ENCODE measurements around the gene CEP85.

The CEP85 gene, protein sequence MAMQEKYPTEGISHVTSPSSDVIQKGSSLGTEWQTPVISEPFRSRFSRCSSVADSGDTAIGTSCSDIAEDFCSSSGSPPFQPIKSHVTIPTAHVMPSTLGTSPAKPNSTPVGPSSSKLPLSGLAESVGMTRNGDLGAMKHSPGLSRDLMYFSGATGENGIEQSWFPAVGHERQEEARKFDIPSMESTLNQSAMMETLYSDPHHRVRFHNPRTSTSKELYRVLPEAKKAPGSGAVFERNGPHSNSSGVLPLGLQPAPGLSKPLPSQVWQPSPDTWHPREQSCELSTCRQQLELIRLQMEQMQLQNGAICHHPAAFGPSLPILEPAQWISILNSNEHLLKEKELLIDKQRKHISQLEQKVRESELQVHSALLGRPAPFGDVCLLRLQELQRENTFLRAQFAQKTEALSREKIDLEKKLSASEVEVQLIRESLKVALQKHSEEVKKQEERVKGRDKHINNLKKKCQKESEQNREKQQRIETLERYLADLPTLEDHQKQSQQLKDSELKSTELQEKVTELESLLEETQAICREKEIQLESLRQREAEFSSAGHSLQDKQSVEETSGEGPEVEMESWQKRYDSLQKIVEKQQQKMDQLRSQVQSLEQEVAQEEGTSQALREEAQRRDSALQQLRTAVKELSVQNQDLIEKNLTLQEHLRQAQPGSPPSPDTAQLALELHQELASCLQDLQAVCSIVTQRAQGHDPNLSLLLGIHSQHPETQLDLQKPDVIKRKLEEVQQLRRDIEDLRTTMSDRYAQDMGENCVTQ

DNA sequence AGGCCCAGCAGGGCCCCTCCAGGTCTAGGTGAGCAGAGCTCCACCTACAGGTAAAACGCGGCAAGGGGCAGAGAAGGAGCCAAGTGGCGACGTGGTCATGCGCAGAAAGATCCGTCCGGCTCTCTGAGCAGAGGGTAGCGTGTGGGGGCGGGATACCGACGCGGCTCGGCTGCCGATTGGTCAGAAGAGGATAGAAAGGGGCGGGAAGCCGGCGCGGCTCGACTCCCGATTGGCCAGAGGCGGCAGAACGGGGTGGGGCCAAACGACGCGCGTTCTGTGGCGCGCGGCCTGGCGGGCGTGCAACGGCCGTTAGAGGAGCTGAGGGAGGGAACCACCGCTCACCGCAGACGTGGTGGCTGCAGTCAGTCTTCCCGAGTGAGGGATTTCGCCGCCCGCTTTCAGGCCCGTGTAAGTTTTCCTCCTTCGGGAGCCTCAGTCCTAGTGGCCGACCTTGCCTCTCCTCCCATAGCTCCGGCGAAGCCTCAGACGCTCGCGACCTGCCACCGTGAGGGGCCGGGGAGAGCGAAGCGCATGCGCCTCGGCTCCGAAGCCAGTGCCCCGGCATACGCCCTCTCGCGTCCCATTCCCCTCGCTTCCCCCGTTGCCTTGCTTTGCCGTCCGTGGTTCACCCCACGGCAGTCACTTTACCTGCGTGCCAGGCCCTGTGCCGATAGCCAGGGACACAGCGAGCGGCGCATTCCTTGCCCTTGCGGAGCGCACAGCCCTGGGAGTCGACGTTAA lies at the start of gene CEP85:
Gene CEP85, plus strand, starts transcription at position 298 of the 741 bp plus-strand sequence. CDS start 5,584 bp downstream, outside the sequence.
- DNase-seq = peak; percentile 98

DNA sequence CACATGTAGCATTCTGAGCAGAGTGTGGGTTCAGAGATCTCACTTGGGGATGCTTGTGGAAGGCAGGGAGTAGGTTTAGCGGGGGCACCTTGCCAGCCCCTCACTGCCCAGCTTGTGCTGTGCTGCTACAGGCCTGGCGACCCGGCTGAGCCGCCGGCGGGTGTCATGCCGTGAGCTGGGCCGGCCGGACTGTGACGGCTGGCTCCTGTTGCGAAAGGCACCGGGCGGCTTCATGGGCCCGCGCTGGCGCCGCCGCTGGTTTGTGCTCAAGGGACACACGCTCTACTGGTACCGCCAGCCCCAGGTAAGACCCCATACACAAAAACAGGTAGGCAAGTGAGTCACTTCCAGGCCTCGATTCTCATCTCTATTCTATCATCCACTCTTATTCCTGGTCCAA lies 49.1 kb upstream of the CEP85 start:
- DNase-seq = no peak

DNA sequence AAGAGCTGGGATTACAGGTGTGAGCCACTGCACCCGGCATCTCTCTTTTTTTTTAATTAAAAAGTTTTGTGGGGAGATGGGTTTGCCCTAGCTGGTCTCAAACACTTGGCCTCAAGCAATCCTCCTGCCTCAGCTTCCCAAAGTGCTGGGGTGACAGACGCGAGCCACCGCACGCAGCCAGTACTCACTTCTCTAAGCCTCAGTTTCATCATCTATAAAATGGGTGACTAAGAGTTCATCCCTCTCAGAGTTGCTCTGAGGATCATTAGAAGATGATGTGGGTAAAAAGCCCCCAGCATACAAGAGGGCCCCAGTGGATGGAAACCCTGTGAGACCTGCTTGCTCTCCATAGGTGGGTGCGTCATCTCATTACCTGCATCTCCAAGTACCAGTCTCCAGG lies 46.1 kb upstream of the CEP85 start:
- no peak for DNase-seq

DNA sequence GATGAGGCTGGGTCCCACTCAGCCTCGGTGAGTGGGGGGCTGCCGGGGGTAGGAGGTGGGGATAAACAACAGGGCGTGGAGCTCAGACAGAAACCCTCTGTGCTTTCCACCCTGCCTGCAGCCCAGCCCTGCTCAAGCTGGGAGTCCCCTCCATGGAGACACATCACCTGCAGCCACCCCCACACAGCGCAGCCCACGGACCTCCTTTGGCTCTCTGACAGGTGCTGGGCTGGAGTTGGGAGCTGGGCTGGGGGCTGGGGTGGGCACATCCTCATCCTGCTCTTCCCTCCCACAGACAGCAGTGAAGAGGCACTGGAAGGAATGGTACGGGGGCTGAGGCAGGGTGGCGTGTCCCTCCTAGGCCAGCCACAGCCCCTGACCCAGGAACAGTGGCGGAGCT lies 45.5 kb upstream of the CEP85 start:
- DNase-seq = no peak

DNA sequence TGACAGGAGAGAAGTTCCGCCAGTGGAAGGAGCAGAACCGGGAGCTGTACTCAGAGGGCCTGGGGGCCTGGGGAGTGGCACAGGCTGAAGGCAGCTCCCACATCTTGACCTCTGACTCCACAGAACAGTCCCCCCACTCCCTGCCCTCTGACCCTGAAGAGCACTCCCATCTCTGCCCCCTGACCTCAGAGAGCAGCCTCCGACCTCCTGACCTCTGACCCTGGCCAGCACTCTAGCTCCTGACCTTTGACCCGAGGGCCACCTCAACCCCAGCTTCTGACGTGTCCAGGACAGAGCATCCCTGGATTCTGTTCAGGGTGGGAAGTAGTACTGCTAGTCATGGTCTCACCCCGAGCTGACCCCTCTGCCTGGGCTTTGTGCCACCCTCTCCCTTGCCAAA lies 44.7 kb upstream of the CEP85 start:
- no peak for DNase-seq

DNA sequence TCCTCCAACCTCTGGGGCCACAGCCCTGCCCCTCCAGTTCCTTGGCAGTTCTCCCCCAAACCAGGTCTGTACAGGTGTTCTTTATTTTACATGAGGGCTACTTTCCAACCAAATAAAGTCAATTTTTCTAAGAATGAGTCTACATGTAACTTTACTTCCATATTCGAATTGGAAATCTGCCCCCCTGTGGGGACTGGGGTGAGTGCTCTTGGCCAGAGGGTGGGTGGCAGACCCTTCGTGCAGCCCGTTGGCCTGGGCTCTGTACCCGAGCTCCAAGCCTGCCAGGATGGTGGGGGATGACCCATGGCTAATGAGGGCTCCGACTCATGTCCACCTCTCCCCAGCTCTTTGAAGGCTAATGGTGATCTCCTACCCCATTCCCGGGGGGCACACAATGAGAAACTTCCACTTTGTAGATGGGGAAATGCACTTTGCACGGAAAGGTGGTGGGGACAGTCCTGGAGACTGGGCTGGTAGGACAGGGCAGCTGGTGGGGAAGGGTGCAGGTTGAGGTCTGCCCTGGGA lies 44.2 kb upstream of the CEP85 start:
- DNase-seq = no peak

DNA sequence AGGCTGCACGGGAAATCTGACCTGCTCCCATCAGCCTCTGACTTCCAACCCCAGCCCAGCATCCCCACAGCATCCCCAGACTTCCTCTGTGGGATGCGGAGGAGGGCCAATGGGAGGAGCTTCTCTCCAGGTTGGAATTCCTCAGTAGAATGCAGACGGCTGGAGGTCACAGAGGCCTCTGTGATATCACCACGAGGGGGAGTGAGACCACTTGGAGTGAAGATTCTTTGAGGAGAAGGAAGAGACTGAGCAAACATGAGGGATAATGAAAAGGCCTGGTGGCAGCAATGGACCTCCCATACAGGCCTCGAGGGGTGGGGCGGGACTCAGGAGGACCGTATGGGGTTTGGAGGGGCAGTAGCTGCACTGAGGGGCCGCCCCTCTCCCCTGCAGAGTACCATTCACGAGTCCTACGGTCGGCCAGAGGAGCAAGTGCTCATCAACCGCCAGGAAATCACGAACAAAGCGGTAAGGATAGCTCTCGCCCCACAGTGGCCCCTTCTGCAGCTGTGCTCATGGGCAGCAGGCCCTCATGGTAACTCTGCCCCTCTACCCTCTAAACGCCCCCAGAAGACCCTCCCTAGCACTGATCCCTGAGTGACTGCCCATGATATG lies 43.5 kb upstream of the CEP85 start, which contains the start of gene CATSPER4:
Gene CATSPER4, plus strand, starts transcription at position 230 of the 615 bp plus-strand sequence. Its CDS starts 26 bp downstream, at position 256.
- DNase-seq = no peak

DNA sequence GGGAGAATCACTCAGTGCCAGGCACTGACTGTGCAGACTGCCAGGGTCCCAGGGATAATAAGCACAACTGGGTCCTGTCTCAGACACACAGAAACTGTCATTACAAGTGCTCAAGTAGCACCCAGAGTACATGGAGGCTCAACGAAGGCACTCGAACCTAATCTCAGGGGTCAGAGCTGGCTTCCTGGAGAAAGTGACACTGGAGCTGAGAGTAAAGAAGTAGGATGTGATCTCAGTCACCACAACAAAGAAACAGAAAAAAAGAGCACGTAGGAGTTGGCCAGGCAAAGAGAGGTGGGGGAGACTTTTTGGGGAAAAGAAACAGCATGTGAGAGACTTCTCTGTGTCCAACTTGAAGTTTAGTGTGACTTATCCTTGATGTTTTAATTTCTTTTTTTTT lies 42.3 kb upstream of the CEP85 start:
- DNase-seq = no peak

DNA sequence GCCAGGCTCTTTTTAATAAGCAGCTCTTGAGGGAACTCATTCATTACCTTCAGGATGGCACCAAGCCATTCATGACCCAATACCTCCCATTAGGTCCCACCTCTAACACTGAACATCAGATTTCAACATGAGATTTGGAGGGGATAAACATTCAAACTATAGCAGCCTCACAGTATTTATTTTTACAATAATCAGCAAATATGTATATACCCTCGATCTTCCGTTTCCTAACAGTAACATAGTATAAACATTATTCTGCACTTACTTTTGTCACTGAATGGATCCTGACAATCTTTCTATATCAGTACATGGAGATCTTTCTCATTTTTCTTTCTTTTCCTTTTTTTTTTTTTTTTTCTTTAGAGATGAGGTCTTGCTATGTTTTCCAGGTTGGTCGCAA lies 38.2 kb upstream of the CEP85 start:
- no peak for DNase-seq

DNA sequence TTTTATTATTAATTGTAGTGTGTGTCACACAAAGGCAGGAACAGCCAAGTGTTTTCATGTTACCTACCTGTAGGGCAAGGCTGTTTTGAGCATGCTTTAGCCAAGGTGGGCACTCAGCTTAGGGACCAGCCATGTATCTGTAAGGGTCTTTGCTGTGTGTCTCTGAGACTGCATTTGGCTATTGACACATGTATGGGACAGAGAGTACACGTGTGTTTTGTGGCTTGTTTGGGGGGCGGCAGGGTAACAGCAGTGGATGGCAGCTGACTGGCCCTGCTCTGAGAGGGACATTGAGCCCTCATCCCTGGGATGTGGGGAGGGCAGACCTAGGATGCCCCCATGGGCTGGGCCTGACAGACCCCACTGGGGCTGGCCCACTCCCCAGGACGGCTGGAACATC lies 36.7 kb upstream of the CEP85 start:
- no peak for DNase-seq

DNA sequence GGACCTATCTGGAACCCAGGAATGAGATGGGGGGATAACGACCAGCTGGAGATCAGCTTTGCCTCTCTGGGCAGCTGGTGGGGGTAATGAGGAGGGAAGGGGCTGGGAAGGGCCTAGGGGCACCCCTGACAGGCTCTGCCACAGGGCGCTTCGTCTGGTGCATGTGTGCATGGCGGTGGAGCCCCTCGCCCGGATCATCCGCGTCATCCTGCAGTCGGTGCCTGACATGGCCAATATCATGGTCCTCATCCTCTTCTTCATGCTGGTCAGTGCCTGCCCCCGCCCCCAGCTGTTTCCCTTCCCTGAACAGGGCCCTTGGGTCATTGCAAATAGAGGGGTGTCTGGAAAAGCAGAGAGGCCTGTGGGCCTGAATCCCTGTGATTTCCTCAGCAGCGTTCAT lies 36.2 kb upstream of the CEP85 start:
- no peak for DNase-seq

DNA sequence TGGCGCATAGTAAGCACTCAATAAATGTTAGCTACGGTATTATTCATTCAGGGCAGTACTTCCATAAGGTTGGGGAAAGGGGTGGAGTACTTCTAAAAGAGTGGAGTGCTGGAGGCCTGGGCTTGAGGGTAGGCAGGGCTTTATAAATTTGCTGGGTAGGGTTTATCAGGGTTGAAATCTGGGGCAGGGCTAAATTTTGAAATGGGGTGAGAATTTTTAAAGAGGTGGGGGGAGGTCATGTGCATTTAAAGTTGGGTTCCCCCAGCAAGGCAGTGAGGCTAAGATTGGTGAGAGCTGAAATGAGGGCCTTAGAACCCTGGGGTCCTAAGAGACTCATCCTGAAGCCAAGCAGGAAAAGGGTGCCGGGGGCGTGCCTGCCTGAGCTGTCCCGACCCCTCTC lies 33.6 kb upstream of the CEP85 start:
- no peak for DNase-seq

DNA sequence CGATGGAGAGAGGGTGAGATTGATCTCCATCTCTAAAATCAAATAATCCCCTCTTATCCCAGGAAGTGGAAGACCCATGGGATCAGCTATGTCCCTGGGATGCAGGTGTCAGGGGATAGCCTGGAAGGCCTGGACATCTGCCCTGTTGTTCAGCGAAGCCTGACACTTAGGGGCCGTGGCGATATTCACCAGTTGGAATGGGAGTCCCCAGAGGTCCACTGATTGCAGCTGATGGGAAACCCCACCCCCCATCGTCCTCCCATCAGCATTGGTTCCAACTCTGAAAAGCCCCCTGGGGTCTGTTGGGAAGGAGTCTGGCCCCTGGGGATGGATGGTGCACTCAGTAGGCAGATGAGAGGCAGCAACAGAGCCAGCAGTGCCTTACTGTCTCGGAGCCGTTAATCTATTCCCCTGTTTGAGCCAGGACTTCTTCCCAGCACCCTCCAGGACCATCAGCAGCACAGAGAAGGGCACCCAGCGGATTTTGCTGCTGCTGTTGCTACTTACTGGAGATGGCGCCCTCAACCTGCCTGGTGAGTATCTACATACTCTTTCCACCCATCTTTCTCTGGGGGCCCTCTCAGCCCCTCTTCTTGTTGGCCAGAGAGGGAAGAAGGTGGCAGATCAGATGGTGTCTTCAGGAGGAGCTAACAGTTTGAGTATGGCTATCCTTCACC lies 30.2 kb upstream of the CEP85 start:
- no peak for DNase-seq

DNA sequence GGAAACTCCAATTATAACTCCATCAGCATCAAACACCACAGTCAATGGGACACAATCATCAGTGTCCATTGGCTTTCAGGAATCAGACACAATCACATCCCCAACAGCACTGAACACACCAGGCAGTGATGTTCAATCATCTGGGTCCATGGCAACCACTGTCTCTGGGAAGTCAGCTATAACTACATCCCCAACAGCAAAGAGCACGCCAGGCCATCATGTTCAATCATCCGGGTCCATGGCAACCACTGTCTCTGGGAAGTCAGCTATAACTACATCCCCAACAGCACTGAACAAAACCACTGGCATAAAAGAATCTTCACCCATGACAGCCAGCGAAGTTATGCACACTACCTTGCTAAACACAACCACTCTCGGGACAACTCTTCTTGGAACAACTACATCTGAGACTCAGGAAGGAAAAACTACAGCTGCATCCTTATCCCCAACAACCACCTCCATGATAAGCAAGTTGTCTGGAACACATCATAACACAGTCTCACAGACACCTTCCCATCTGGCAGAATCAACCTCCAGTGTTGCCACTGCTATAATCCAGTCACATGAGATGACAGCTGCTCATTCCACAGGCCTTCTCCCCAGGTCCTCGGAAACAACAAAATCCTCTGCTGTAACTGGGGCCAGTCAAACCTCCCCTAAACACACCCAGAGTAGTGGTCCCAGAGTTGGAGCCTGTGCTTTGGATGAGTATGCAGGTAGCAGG lies 23.7 kb upstream of the CEP85 start:
- no peak for DNase-seq

DNA sequence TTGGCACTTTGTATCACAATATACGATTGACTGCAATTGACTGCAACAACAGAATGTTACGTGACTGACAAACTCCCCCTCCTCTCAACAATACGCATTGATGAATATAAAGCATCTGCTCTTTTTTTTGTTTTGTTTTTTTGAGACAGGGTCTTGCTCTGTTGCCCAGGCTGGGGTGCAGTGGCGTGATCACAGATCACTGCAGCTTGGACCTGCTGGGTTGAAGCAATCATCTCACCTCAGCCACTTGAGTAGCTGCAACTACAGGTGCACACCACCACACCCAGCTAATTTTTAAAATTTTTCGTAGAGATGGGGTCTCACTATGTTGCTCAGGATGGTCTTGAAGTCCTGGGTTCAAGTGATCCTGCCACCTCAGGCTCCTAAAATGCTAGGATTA lies 21.3 kb upstream of the CEP85 start:
- DNase-seq = no peak

DNA sequence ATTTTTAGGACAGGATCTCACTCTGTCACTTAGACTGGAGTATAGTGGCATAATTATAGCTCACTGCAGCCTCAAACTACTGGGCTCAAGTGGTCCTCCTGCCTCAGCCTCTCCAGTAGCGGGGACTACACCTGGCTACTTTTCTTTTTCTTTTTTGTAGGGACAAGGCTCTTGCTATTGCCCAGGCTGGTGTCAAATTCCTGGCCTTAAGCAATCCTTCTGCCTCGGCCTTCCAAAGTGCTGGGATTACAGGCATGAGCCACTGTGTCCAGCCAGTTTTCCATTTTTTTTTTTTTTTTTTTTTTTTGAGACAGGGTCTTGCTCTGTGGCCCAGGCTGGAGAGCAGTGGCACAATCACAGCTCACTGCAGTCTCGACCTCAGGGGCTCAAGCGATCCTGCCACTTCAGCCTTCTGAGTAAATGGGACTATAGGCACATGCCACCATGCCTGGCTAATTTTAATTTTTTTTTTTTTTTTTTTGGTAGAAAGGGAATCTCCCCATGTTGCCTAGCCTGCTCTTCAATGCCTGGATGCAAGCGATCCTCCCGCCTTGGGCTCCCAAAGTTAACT lies 20.6 kb upstream of the CEP85 start:
- DNase-seq = no peak

DNA sequence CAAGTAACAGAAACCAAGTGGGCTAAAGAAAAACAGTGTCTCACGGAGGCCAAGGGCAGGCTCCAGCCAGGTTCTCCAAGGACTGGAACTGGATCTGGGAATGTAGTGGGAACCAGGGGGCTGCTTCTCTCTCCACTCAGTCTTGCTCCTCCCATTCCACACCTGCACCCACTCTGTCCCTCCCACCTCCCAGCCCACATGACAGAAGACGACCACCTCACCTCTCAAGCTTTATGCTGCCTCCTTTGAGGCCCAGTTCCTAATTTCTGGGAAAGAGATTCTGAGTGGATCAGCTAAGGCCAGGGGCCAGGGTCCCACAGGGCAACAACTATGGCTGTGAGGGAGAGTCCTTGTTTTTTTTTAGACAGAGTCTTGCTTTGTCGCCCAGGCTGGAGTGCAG lies 18.8 kb upstream of the CEP85 start:
- no peak for DNase-seq

DNA sequence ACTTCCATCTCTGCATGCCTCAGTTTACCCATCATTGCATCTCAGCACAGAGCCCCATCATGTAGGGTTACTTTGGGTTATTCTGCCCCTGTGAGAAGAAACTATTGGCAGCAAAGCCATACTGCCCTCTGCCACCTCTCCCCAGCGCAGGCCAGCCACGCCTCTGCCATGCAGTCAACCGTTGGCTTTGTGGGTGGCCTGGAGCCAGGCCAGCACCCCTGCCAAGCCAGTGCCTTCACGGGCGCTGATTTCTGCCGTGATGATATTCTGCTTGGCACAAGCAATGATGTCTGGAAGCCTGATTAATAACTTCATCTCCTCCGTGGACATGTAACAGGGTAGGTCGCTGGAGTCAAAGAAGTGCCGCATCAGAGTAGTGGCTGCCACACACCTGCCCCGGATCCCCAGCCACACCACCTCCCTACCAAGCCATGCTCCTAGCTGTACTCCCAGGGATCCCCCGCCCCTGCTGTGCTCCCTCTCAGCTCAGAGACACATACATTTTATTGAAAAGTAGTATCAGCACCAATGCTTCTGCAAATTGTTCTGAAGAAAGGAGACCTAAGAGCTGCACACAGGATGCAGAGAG lies 15.0 kb upstream of the CEP85 start:
- no peak for DNase-seq

DNA sequence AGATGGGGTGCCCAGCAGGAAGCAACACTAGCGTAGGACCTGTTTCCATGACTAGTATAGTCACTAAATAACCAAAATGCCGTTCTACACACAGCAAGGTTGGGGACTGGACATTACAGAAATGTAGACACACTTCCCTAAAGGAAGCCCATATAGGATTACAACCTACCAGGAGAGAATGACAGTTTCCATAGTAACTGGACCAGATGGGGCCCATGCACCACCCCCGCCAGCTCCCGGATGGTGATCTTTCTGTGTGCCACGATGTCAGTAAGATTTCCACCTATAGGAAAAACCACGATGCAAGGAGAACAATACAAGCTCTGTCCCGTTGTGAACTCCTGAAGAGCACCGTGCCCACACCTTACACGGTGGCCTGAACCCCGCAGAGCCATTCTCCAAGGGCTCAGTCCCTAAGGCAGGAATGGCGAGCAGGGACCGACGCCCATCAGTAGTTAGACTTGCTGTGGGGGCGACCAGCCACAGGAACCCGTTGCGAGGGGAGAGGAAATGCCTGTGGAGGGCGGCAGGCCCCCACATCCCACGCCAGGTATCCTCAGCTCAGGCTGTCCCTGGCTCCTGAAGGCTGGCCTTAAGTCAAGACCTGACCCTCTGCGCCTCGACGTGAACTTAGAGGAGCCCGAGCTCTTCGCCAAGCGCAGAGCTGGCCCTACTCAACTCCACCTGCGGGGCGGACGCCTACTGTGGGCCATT lies 13.6 kb upstream of the CEP85 start:
- no peak for DNase-seq

DNA sequence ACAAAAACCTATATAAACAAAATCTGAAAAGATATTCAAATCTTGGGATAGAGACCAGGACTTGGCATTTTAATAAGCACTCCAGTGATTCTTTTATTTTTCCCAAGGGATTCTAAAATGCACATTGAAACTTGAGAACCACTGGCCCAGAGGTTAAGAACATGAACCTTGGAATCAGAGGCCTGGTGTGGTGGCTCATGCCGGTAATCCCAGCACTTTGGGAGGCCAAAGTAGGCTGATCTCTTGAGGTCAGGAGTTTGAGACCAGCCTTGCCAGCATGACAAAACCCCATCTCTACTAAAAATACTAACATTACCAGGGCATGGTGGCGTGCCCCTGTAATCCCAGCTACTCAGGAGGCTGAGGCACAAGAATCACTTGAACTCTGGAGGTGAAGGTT lies 12.9 kb upstream of the CEP85 start:
- DNase-seq = no peak
